Measurements from ENCODE around the gene SERINC3. TPM values are rescaled to one million over a fixed set of nuclear protein-coding genes. Genes with fewer than 3 reads are reported as not detected.

SERINC3 gene
- total and polyA plus RNA-seq, 2 experiments from 2014 or later: 80.0 to 128 TPM

GRCh38 chr20:44495802-44496481 lies 25.9 kb downstream of the SERINC3 start:
- H3K27me3 ChIP-seq: no peaks in the 10 kb centered on the region
- H3K4me3 ChIP-seq: no peak overlapping the region
- peaks cover 10% of the 10 kb centered on the region for H3K79me2 ChIP-seq
- no peaks in the 10 kb centered on the region for H3K36me3 ChIP-seq (replicated peaks; ENCODE audit: insufficient read depth, low read depth)
- DNase-seq (ENCODE audit: low spot score): peak; percentile 27
- no peaks in the 10 kb centered on the region for H3K9me2 ChIP-seq (replicated peaks; ENCODE audit: insufficient read depth)
- 91% methylated on average over 3 of the region's 3 CpGs for whole genome bisulfite sequencing (ENCODE audit: low lambda C conversion rate, missing lambda C conversion rate)
- H3K9me3 ChIP-seq (ENCODE audit: low read depth): no peaks in the 10 kb centered on the region
- H2AFZ ChIP-seq: no peak overlapping the region
- H3K27ac ChIP-seq: peak overlapping the region; percentile 87
- no peaks in the 10 kb centered on the region for H4K20me1 ChIP-seq (ENCODE audit: insufficient read depth, poor library complexity, severe bottlenecking)
- H3K4me1 ChIP-seq (ENCODE audit: insufficient read depth): no peaks in the 10 kb centered on the region
- TF ChIP-seq EZH2 (IDR thresholded peaks at IDR 0.05; ENCODE audit: borderline replicate concordance) (no peak), EZH2phosphoT487 (IDR thresholded peaks at IDR 0.05; ENCODE audit: low read depth, severe bottlenecking, unreplicated experiment) (no peak), CTCF (IDR thresholded peaks at IDR 0.05; ENCODE audit: poor library complexity) (no peak)
- no peak overlapping the region for H3K4me2 ChIP-seq

GRCh38 chr20:44495257-44495656 lies 26.6 kb downstream of the SERINC3 start:
- DNase-seq (ENCODE audit: low spot score): peak; percentile 52
- H3K36me3 ChIP-seq (replicated peaks; ENCODE audit: insufficient read depth, low read depth): no peaks in the 10 kb centered on the region
- H3K4me1 ChIP-seq (ENCODE audit: insufficient read depth): no peaks in the 10 kb centered on the region
- no peak overlapping the region for H3K4me3 ChIP-seq
- H3K27me3 ChIP-seq: no peaks in the 10 kb centered on the region
- H3K27ac ChIP-seq: peak overlapping the region; percentile 87
- no peak for TF ChIP-seq CTCF (IDR thresholded peaks at IDR 0.05; ENCODE audit: poor library complexity)
- no peak for TF ChIP-seq EZH2phosphoT487 (IDR thresholded peaks at IDR 0.05; ENCODE audit: low read depth, severe bottlenecking, unreplicated experiment)
- no peak for TF ChIP-seq EZH2 (IDR thresholded peaks at IDR 0.05; ENCODE audit: borderline replicate concordance)
- H4K20me1 ChIP-seq (ENCODE audit: insufficient read depth, poor library complexity, severe bottlenecking): no peaks in the 10 kb centered on the region
- 94% methylated on average over 1 of the region's 1 CpG for WGBS (ENCODE audit: low lambda C conversion rate, missing lambda C conversion rate)
- H3K4me2 ChIP-seq: no peak overlapping the region
- no peaks in the 10 kb centered on the region for H3K9me2 ChIP-seq (replicated peaks; ENCODE audit: insufficient read depth)
- H3K9me3 ChIP-seq (ENCODE audit: low read depth): no peaks in the 10 kb centered on the region
- no peak overlapping the region for H2AFZ ChIP-seq
- peaks cover 10% of the 10 kb centered on the region for H3K79me2 ChIP-seq

- Histone ChIP-seq H2AFZ (no peak overlapping the region), H4K20me1 (ENCODE audit: insufficient read depth, poor library complexity, severe bottlenecking) (no peaks in the 10 kb centered on the region), H3K27ac (peak overlapping the region; percentile 87), H3K4me1 (ENCODE audit: insufficient read depth) (no peaks in the 10 kb centered on the region), H3K9me2 (replicated peaks; ENCODE audit: insufficient read depth) (no peaks in the 10 kb centered on the region), H3K36me3 (replicated peaks; ENCODE audit: insufficient read depth, low read depth) (no peaks in the 10 kb centered on the region), H3K4me3 (no peak overlapping the region), H3K27me3 (no peaks in the 10 kb centered on the region), H3K79me2 (peaks cover 7% of the 10 kb centered on the region), H3K9me3 (ENCODE audit: low read depth) (no peaks in the 10 kb centered on the region), H3K4me2 (no peak overlapping the region)
- TF ChIP-seq EZH2 (IDR thresholded peaks at IDR 0.05; ENCODE audit: borderline replicate concordance) (no peak), EZH2phosphoT487 (IDR thresholded peaks at IDR 0.05; ENCODE audit: low read depth, severe bottlenecking, unreplicated experiment) (no peak), CTCF (IDR thresholded peaks at IDR 0.05; ENCODE audit: poor library complexity) (no peak)
- 94% methylated on average over 3 of the region's 3 CpGs for whole genome bisulfite sequencing (ENCODE audit: low lambda C conversion rate, missing lambda C conversion rate)
- DNase-seq (ENCODE audit: low spot score): no peak
Measured at GRCh38 chr20:44494681-44495080, 27.2 kb downstream of the SERINC3 start.
